Suprapubic skin (tissue), 3 donors: Measurements from ENCODE around the gene RHBDD2.

Experiments
- EP300 ChIP-seq: sonication (generic); formaldehyde crosslinking; IDR thresholded peaks from one replicate; pipeline ENCODE4 v1.6.1; 2017; ENCODE audit warnings: antibody characterized with exemption
- TF ChIP-seq, protein P1 (sequence below), 2 donors: fragments of 200-600 bp in 1 of 2; fragments of 450-650 bp in 1 of 2; sonication (generic) in 1 of 2; IDR thresholded peaks; one replicate each; pipeline ENCODE4 v1.5.1; 2016 to 2019; ENCODE audit warnings: antibody characterized with exemption in 2 of 2, mild to moderate bottlenecking in 1 of 2, moderate library complexity in 1 of 2

DNA sequence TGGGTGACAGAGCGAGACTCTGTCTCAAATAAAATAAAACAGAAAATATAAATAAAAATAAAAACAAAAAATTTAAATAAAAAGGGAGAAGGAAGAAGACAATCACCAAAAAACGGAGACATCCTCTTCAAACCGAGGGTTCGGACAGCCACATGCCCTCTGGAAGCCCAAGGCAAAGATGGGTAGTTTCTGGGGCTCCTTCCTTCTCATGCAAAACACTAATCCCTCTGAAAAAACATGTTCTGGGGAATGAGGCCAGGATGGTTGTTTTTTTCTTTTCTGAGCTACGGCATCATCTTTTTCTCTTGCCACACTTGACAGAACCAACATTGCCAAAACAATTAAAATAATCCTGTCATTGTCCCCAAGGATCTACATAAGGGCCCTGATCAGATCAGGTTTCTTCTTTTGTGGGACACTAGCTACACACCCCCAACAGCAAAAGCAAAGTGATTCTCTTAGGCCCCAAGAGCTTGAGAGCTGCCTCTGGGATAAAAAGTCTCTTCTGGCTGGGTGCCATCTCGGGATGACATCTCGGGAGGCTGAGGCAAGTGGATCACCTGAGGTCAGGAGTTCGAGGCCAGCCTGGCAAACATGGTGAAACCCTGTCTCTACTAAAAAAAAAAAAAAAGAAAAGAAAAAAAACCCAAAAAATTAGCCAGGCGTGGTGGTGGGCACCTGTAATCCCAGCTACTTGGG, 21.9 kb downstream of the RHBDD2 start:
- TF ChIP-seq, protein P1, sequence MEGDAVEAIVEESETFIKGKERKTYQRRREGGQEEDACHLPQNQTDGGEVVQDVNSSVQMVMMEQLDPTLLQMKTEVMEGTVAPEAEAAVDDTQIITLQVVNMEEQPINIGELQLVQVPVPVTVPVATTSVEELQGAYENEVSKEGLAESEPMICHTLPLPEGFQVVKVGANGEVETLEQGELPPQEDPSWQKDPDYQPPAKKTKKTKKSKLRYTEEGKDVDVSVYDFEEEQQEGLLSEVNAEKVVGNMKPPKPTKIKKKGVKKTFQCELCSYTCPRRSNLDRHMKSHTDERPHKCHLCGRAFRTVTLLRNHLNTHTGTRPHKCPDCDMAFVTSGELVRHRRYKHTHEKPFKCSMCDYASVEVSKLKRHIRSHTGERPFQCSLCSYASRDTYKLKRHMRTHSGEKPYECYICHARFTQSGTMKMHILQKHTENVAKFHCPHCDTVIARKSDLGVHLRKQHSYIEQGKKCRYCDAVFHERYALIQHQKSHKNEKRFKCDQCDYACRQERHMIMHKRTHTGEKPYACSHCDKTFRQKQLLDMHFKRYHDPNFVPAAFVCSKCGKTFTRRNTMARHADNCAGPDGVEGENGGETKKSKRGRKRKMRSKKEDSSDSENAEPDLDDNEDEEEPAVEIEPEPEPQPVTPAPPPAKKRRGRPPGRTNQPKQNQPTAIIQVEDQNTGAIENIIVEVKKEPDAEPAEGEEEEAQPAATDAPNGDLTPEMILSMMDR (IDR thresholded peaks at IDR 0.05) = no peak
- no peak for TF ChIP-seq EP300
